ENCODE measurements around the gene TRMT6.

TRMT6 gene

GRCh38 chr20:5950271-5951031, at the start of gene TRMT6, which contains the start of gene MCM8:
TRMT6 (minus strand) TSS chr20:5950533; CDS start chr20:5950405, 128 bp downstream.
MCM8 (plus strand) TSS chr20:5950652; CDS start chr20:5952016, 1,364 bp downstream.
- DNase-seq (ENCODE audit: low spot score), result peak; percentile 98

DNA sequence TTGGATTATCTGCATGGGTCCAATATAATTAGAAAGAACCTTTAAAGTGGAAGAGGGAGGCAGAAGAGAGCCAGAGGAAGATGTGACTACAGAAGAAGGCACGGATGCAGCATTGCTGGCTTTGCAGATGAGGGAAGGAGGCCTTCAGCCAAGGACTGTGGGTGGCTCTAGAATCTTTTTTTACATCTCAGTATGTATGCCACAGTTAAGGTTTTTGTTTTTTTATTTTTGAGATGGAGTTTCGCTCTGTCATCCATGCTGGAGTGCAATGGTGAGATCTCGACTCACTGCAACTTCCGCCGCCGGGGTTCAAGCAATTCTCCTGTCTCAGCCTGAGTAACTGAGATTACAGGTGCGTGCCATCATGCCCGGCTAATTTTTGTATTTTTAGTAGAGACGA, 49.5 kb upstream of the TRMT6 start:
- DNase-seq (ENCODE audit: low spot score), result no peak

DNA sequence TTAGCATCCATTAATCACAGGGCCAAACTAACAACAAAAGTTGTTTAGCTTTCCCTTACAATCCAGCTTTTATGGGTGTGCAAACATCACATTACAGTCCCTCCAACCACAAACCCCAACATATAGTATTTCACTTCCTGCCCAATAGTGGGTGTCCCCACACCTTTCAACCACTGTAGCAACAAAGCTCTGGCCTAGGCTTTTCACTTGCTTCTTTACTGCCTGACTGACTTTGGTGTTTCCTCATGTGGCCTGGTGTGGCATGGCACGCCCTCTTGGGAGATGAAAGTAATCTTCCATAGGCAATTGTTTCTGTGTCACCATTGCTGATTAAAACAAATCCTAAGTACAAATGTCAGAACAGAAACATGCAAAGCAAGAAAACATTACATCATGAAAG, 46.4 kb upstream of the TRMT6 start:
- peak; percentile 39 for DNase-seq (ENCODE audit: low spot score)

DNA sequence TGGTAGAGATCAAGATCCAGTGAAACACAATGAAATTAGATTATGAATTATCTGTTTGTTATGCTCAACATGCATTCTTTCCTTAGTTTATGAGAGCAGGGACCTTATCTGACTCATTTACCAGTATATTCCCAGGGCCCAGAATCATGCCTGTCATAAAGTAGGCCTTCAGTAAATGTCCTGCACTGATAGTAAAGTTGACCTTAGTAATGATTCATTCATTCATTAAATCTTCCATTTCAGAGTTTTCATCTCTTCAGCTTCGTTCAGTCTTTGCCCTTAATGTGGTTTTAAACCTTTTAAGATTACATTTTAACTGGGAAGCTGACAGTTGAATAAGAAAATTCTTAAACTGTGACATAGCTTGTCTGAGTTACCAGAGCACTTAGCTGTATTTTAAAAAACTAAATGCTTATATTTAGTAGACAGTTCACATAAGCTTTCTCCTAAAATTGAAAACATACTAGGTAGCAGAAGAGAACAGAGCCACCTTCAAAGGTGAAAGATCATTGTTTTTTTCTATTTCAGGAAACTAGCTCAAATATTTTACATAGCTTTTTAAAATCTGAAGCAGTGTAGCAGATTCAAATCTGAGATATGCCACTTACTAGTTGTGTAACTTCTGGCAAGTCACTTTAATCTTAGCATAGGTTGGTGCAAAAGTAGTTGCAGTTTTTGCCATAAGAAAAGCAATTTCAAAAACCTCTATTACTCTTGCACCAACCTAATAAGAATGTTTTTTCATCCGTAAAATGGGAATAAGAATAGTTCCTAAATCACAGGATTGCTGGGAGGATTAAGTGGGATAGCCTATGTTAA, 41.5 kb upstream of the TRMT6 start:
- peak; percentile 80 for DNase-seq (ENCODE audit: low spot score)

DNA sequence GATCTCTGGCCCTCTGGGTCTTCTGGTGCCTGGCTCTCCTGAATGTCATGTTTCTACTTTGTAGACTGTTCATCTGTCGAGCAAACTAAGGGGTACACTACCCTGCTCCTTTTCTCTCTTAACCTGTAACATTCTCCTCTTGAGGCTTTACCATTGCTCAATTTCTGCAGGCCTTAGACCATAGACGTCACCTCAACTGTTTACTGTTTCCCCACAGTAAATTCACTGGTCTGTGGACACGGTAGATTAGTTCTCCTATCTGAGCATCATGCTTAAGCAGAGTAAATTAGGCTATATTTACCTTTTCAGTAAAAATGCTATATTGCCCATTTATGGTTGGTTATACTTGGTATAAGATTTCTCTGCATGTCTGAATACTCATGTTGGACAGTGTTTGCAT, 40.6 kb upstream of the TRMT6 start:
- DNase-seq (ENCODE audit: low spot score), result no peak

- no peak for DNase-seq (ENCODE audit: low spot score)
These were observed 39.2 kb upstream of the TRMT6 start for GRCh38 chr20:5989539-5989938.

DNA sequence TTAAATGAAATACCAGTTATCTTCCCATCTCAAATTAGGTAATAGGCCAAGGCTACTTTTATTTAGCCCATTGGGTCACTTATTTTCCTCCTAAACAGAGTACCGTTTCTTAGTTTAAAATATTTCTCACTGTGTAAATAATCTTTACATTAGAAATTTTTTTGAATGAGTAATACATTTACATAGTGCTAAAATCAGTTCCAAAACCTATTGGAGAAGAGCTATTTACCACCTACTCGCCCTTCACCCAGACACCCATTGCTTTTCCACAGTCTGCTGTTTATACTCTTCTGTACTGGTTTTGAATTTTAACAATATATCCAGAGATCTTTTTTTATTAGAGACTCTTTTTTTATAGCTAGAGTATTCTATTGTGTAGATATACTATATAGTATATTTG, 37.0 kb upstream of the TRMT6 start:
- no peak for DNase-seq (ENCODE audit: low spot score)

- DNase-seq (ENCODE audit: low spot score), result no peak
These were observed 30.6 kb upstream of the TRMT6 start for GRCh38 chr20:5980720-5981538.

GRCh38 chr20:5979801-5980200, 29.5 kb upstream of the TRMT6 start:
- no peak for DNase-seq (ENCODE audit: low spot score)

- DNase-seq (ENCODE audit: low spot score), result no peak
These were observed 27.6 kb upstream of the TRMT6 start for GRCh38 chr20:5977975-5978374.

- DNase-seq (ENCODE audit: low spot score), result no peak
These were observed 26.9 kb upstream of the TRMT6 start for GRCh38 chr20:5977223-5977622.

DNA sequence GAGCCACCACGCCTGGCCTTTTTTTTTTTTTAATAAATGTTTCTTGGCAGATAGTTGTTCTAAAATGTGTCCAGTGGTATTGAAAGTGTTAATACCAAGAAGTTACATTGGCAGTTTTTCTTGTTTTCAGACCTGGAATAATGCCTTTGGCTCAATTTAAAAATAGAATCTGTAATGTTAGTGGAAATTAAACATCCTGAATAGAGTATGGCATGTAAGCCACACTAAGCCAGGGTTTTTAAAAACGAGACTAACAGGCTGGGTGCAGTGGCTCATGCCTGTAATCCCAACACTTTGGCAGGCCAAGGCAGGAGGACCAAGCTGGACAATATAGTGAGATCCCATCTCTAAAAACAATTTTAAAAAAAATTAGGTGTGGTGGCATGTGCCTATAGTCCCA, 25.4 kb upstream of the TRMT6 start:
- DNase-seq (ENCODE audit: low spot score), result no peak

GRCh38 chr20:5974531-5974930, 24.2 kb upstream of the TRMT6 start:
- peak; percentile 20 for DNase-seq (ENCODE audit: low spot score)

- peak; percentile 16 for DNase-seq (ENCODE audit: low spot score)
These were observed 23.6 kb upstream of the TRMT6 start for GRCh38 chr20:5973971-5974370.

- peak; percentile 99 for DNase-seq (ENCODE audit: low spot score)
These were observed 22.8 kb upstream of the TRMT6 start for GRCh38 chr20:5973172-5973571.

DNA sequence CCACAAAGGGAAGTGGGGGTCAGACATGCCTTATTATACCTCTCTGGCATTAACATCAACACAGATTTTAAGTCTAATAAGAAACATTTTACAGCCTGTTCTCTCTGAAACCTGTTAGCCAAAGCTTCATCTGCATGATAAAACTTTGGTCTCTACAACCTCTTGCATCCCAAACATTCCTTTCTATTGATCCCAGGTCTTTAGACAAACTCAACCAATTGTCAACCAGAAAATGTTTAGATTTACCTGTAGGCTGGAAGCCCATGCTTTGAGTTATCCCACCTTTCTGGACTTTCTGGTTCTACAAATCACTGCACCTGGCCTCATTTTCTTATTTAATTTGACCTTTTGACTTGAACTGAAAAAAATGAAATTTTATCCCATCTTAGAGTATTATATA, 20.9 kb upstream of the TRMT6 start:
- no peak for DNase-seq (ENCODE audit: low spot score)

GRCh38 chr20:5970381-5970780, 20.0 kb upstream of the TRMT6 start:
- no peak for DNase-seq (ENCODE audit: low spot score)

DNA sequence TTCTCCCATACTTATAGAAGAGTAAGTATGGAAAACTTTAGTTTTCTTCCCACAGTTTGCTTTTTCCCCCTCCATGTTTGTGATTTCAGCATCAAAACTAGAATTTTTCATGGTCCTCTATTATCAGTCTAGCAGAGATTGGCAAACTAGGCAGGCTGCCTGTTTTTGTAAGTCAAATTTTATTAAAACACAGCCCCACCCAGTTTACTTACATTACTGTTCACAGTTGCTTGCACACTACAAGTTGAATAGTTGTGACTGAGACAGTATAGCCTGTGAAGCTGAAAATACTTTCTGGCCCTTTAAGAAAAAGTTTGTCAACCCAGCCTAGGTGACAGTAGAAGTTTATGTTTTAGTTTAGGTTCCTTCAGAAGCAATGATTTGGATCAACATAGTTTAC, 19.6 kb upstream of the TRMT6 start:
- no peak for DNase-seq (ENCODE audit: low spot score)

- DNase-seq (ENCODE audit: low spot score), result no peak
These were observed 19.1 kb upstream of the TRMT6 start for GRCh38 chr20:5969348-5969935.

DNA sequence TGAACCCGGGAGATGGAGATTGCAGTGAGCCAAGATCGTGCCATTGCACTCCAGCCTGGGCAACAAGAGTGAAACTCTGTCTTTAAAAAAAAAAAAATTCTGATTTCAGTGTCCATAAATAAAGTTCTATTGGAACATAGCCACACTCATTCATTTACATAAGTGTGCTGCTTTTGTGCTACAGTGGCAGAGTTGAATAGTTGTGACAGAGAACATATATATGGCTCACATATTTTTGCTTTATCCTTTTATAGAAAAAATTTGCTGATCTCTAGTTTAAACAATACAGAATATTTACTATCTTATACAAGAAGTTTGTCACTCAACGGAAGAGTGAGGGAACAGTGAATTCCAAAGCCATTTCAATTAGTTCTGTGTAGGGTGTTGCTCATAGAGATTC, 18.1 kb upstream of the TRMT6 start:
- no peak for DNase-seq (ENCODE audit: low spot score)

DNA sequence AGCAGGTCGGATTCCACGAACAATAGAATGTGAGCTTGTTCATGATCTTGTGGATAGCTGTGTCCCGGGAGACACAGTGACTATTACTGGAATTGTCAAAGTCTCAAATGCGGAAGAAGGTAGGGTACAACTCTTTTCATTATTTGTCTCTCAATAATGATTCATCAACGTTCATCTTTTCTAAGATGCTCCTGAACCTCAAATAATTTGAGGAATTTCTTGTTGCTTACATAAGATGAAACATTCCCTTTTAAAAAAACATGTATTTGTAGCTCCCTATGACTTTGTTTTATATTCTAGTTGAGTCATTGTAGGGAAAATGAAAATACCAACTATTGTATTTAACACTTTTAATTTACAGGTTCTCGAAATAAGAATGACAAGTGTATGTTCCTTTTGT, 17.1 kb upstream of the TRMT6 start:
- DNase-seq (ENCODE audit: low spot score), result no peak

DNA sequence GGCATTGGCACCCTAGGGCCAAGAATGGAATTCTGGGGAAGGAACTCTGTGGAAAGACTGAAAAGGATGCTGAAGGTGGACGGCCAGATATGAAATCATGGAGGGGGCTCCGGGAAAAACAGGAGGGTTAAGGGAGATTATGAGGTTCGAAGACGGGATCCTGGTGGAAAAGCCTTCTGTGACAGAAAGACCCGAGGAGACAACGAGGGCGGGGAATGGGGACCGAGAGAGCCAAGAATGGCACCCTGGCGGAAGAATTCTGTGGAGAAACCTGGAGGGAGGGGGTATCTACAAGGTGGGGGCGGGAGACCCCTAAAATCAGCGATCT, 426 bp downstream of the TRMT6 start:
- no peak for DNase-seq (ENCODE audit: low spot score)

Measured in kidney tubule cell (primary cell).